GM13977 (cell line): ENCODE measurements around the gene KIAA1671.
"Not testable (repeated sequence)": the region's sequence is repeated elsewhere in the genome, so short reads cannot be mapped to it uniquely, and the experiment has no call there.

ENCODE experiments used
- DNase-seq: peaks from one replicate; pipeline ENCODE4 v3.0.0; 2012; ENCODE audit warnings: low spot score
- in situ Hi-C: fragments of 300-500 bp; cut with MboI; formaldehyde crosslinking; loops from one replicate; pipeline ENCODE4 v1.12.0; 2022; ENCODE audit warnings: low sequenced_read_pairs, low pct_unique_long_range_greater_than_20kb, mixed read lengths, inconsistent platforms; ENCODE audit not compliant: unreplicated experiment
- TF ChIP-seq, protein P1 (sequence below): IDR thresholded peaks from 2 replicates; pipeline ENCODE4 v1.5.1; 2012; ENCODE audit warnings: mild to moderate bottlenecking, control low read depth; ENCODE audit not compliant: insufficient read depth; ENCODE audit errors: extremely low read depth, missing control alignments

The KIAA1671 gene

DNA sequence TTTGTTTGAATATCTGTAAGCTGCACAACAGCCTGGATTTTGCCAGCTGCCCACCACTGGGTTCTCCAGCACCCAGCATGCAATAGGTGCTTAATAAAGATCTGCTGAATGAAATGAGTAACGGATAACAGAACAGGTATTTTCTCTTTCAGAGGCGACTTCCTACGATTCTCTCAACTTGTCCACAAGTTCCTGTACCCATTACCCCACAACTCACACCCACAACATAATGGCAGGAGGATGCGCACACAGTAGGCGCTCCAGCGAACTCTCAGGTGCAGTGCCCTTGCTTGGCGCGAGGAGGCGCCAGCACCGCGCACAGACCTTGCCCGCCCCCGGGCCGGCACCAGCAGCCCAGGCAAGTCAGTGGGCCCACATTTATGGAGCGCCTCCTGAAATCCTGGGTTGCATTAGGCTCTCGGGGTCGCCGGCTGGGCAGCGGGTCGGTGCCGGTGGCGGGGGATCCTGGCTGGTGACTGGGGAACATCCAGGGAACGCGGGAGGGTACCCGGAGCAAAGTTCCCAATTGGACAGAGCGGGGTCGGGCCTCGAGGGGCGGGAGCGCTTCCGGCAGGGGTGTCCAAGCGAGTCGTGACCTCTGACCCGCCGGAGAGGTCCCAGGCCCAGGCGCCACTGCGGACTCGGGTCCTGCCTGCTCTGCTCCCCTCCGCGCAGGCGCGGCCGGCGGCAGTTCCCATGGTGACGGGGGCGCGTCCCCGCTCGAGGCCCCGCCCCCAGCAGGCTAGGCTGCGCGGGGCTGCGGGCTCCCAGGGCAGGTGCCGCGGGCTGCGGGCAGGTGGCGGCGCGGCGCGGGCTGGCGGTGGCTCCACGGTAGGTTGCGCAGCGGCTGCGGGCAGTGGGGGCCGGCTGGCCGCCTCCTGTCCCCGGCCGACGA lies at the start of gene KIAA1671:
KIAA1671 (plus strand) TSS at position 775 of the 895 bp plus-strand sequence. CDS start 75,284 bp downstream, outside the sequence.
- in situ Hi-C loops: no loop called here
- peak; percentile 97 for DNase-seq
- TF ChIP-seq, protein P1, sequence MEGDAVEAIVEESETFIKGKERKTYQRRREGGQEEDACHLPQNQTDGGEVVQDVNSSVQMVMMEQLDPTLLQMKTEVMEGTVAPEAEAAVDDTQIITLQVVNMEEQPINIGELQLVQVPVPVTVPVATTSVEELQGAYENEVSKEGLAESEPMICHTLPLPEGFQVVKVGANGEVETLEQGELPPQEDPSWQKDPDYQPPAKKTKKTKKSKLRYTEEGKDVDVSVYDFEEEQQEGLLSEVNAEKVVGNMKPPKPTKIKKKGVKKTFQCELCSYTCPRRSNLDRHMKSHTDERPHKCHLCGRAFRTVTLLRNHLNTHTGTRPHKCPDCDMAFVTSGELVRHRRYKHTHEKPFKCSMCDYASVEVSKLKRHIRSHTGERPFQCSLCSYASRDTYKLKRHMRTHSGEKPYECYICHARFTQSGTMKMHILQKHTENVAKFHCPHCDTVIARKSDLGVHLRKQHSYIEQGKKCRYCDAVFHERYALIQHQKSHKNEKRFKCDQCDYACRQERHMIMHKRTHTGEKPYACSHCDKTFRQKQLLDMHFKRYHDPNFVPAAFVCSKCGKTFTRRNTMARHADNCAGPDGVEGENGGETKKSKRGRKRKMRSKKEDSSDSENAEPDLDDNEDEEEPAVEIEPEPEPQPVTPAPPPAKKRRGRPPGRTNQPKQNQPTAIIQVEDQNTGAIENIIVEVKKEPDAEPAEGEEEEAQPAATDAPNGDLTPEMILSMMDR: peak; percentile 81

- DNase-seq: no peak
- TF ChIP-seq, protein P1: no peak
- in situ Hi-C loops: no loop called here
Observed at GRCh38 chr22:24905909-24906308, 46.6 kb upstream of the KIAA1671 start.

- in situ Hi-C loops, DNase-seq: not testable (repeated sequence)
Observed at GRCh38 chr22:24907101-24907500, 45.4 kb upstream of the KIAA1671 start.

- in situ Hi-C loops: no loop called here
- TF ChIP-seq, protein P1: no peak
- no peak for DNase-seq
Observed at GRCh38 chr22:24920029-24920428, 32.5 kb upstream of the KIAA1671 start.

DNA sequence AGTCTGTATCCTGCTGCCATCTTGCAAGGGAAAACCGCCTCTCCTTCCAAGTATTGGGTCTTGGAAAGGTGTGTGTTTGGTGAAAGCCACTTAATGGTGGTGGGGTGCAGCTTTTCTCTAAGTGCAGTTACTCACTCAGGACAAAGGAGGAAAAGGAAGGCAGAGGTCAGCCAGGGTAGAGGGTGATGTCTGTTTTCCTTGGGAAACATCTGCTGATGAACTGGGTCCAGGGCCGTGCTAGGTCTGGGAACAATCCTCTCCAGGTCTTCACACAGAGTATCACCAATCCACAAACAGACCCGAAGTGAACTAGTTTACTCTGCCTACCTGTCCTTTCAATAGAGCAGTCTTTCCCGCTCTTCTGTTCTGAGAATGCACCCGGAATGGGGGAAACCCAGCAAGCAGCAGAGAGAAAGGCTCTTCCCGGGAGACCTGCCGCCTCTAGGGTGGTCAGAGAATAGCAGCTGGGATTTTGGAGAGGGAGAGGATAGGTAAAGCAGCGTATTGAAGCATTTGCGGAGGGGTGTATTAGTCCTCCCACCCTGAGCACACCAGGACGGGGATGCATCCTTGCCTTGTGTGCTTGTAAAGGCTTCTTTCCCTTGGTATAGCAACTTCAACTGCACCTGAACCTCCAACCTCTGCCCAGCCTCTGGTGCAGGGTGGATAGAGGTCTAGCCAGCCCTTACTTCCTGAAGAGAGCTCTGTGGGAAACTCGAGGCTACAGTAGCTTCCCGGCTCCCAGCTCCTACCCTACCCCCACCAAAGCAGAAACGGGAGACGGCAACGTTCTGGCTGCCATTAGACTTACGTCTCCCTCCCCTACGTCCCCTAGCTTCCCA lies 26.7 kb upstream of the KIAA1671 start:
- DNase-seq: no peak
- TF ChIP-seq, protein P1: no peak
- in situ Hi-C loops: no loop called here

- TF ChIP-seq, protein P1: no peak
- no peak for DNase-seq
- in situ Hi-C loops: no loop called here
Observed at GRCh38 chr22:24926428-24926725, 26.1 kb upstream of the KIAA1671 start.
